ENCODE data around the gene TRIM25.

Gene TRIM25

DNA sequence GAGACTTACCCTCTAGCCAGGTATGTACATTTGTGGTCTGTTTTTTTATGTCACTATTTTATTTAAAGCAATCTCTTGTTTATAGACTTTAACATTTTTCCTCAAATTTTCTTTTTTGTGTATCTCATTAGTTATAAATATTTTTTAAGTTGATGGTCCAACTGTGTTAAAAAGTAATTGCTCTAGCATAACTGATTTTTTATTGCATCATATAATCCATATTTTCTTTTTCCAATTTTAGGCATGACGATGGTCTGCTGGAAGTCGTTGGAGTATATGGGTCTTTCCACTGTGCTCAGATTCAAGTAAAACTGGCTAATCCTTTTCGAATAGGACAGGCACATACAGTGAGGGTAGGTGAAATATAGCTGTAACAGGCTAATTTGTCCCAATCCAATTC is 52.0 kb downstream of the TRIM25 start:
- DNase-seq: no peak

DNA sequence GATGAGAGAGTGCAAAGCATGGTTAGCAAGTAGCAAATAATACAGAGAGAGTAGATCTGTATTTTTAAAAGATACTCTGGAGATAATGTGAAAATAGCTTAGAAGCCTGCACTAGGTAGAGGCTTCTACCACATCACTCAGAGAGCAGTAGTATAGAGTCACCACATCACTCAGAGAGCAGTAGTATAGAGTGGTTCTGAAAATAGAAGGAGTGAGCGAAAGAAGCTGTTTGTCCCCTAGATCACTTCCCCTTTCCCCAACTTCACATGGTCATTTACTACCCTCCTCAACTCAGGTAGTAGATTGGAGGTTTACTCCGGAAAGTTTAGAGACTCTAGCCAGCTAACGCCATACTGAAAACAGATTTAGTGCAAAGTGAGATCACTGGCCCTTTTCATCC is 62.8 kb downstream of the TRIM25 start:
- no peak for DNase-seq

- DNase-seq: no peak
Measured at GRCh38 chr17:56850591-56850990, 63.3 kb downstream of the TRIM25 start.

DNA sequence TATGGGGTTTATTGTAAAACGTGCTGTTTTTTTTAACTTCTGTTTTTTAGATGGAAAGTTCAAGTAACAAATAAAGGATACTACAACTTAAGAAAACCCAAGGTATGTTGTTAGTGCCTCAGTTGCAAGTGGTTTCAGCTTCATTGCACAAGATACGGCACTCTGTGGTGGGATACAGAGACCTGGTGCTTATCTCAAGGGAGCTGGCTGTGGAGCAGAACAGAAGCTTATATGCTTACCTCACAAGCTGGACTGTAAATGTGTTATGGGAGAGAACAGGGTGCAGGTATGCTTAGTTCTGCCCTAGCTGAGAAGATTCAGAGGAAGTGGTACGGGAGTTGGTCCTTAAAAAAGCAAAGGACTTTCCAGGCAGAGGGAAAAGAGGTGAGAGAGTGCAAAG is 64.7 kb downstream of the TRIM25 start:
- peak; percentile 53 for DNase-seq

DNA sequence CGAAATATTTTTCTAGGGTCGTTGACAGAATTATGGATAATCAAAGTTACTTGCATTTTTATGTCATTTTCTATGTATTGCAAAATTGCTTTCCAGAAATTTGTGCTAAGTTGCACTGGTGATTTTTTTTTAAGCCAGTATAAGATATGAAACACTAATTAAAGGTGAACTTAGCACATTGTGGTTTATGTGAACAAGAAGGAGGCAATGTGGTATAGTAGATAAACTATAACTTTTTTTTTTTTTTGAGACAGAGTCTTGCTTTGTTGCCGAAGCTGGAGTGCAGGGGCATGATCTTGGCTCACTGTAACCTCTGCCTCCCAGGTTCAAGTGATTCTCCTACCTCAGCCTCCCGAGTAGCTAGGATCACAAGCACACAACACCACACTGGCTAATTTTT is 66.7 kb downstream of the TRIM25 start:
- peak; percentile 64 for DNase-seq

- DNase-seq: peak; percentile 28
Measured at GRCh38 chr17:56845934-56846333, 67.9 kb downstream of the TRIM25 start.

DNA sequence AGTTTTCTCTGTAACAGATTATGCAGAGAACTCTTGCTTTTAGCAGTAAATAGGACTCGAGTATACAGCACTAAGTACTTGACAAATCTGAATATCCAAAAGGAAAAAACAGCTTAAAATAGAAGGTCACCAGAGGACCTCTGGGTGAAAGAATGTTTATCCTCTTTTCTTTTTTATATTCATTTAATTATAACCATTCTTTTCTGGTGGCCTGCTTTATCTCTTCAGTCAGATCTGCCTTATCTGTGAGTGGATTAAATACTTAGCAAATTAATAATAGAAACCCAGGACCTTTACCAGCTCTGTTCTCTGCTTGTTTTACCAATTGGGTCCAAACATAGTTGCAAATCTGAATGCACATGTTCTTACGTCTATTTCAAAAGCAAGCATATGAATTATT is 71.3 kb downstream of the TRIM25 start:
- no peak for DNase-seq

DNA sequence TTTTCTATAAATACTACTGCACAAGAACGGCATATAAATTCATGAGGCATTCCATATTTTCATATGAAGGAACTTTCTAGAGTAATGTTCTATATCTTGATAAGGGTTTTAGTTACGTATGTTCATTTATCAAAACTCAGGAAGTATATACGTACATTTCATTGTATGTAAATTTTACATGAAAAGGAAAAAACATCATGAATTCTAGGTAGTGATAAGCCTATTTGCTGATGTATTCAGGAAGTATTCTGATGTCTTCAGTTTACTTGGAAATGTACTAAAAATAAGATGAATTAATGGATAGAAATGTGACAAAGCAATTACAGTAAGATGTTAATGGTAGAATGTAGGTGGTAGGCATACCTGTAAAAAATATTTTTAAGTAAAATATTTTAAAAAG is 75.2 kb downstream of the TRIM25 start:
- no peak for DNase-seq
